PC-9 (cell line): ENCODE data around the gene SNAPC4.

Source experiments
- CTCF ChIP-seq: fragments of 200-600 bp; sonication (generic); conservative IDR thresholded peaks from 2 replicates; pipeline ENCODE4 v1.6.1; 2017; ENCODE audit warnings: mixed run types, antibody characterized with exemption, mild to moderate bottlenecking, moderate library complexity
- EZH2 ChIP-seq: fragments of 200-600 bp; sonication (generic); IDR thresholded peaks from 2 replicates; pipeline ENCODE4 v1.8.0; 2017; ENCODE audit warnings: antibody characterized with exemption, low read depth

GRCh38 chr9:136434580-136435169 is 34.7 kb upstream of the SNAPC4 start:
- TF ChIP-seq EZH2 (no peak), CTCF (no peak)
